HAP-1 (cell line): ENCODE measurements around the gene CCDC80.
A peak's percentile ranks its signal among the peaks of the same experiment; 100 is the strongest.

Experiments used
- DNase-seq, 2 experiments: peaks; one replicate each; pipeline ENCODE4 v3.0.0-alpha.2; 2016 to 2020; ENCODE audit warnings: low spot score in 2 of 2
- H3K27me3 ChIP-seq: fragments of 250-450 bp; sonication (Bioruptor Pico); 2 replicates; pipeline ENCODE4 v1.5.1; 2020; ENCODE audit warnings: low read depth, mild to moderate bottlenecking, moderate library complexity
- H3K36me3 ChIP-seq: fragments of 250-450 bp; sonication (Bioruptor Pico); replicated peaks from 2 replicates; pipeline ENCODE4 v1.5.1; 2020; ENCODE audit warnings: mild to moderate bottlenecking
- H3K4me1 ChIP-seq: fragments of 250-450 bp; sonication (Bioruptor Pico); 2 replicates; pipeline ENCODE4 v1.5.1; 2020; ENCODE audit warnings: mild to moderate bottlenecking
- H3K4me3 ChIP-seq: fragments of 250-450 bp; sonication (Bioruptor Pico); 2 replicates; pipeline ENCODE4 v1.5.1; 2020; ENCODE audit warnings: mild to moderate bottlenecking, moderate library complexity
- H3K9me3 ChIP-seq: fragments of 250-450 bp; sonication (Bioruptor Pico); 2 replicates; pipeline ENCODE4 v1.5.1; 2020; ENCODE audit warnings: mild to moderate bottlenecking, moderate library complexity
- in situ Hi-C: fragments of 300-500 bp; cut with MboI; formaldehyde crosslinking; loops from 3 replicates; pipeline ENCODE4 v1.14.3; 2020; ENCODE audit warnings: low sequenced_read_pairs, inconsistent platforms, mixed read lengths

Gene CCDC80

DNA sequence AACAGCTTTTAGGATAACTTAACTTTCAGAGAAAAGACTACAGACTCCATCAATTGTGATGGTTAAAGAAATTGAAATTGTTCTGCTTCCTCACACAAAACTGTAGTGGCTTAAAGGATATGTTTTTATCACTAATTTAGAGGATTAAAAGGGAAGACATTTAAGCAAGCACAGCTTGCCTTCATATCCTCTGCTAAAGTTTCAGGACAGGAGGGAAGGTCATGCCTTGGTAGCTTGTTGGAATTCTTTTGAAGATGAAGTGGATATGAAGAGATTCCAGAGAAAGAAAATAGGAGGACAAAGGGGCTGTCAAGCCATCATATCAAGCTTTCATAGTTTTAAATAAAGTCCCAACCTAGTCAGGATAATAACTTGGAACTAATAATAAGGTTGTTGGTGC, 33.1 kb downstream of the CCDC80 start:
- peaks cover 10% of the 10 kb centered on the region for H3K4me1 ChIP-seq
- in situ Hi-C loops, result no loop called here
- no peaks in the 10 kb centered on the region for H3K27me3 ChIP-seq
- no peaks in the 10 kb centered on the region for H3K36me3 ChIP-seq
- H3K9me3 ChIP-seq, result no peaks in the 10 kb centered on the region
- DNase-seq, result no peak
- no peak overlapping the region for H3K4me3 ChIP-seq

DNA sequence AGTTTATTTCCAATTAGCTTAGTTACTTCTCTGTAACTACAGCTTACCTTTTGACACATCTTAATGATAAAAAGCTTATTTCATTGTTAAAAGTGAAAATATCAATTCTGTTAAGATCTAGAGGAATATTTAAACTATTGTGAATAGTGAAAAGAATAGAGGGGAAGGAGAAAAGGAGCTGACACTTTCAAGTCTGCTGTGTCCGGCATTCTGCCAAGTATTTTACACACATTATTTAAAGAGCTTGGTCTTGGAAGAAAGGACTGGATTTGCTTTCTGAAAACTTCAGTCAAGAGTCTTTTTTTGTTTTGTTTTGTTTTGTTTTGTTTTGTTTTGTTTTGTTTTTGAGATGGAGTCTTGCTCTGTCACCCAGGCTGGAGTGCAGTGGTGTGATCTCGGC, 34.8 kb downstream of the CCDC80 start:
- in situ Hi-C loops, result no loop called here
- Histone ChIP-seq H3K9me3 (no peaks in the 10 kb centered on the region), H3K4me1 (peaks cover 21% of the 10 kb centered on the region), H3K4me3 (no peak overlapping the region), H3K36me3 (no peaks in the 10 kb centered on the region), H3K27me3 (no peaks in the 10 kb centered on the region)
- no peak for DNase-seq

DNA sequence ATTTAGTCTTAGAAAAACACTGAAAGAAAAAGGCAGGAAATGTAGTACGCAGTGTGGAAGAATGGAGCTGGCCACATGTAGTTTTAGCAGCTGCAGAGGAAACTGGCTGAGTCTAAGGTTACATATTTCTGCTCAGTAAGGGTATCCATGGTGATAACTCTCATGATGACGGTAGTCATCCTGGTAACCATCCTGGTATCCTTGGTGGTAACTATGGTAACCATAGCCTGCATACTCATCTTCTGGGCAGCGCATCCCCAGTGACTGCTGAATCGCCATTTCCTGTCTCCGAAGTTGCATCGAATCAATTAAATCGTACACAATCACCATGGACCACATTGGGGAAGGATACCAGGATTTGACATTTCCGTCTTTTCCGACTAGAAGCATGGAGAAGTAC, 35.7 kb downstream of the CCDC80 start:
- Histone ChIP-seq H3K9me3 (no peaks in the 10 kb centered on the region), H3K27me3 (no peaks in the 10 kb centered on the region), H3K4me3 (no peak overlapping the region), H3K36me3 (no peaks in the 10 kb centered on the region), H3K4me1 (peaks cover 21% of the 10 kb centered on the region)
- in situ Hi-C loops, result no loop called here
- DNase-seq, result no peak

DNA sequence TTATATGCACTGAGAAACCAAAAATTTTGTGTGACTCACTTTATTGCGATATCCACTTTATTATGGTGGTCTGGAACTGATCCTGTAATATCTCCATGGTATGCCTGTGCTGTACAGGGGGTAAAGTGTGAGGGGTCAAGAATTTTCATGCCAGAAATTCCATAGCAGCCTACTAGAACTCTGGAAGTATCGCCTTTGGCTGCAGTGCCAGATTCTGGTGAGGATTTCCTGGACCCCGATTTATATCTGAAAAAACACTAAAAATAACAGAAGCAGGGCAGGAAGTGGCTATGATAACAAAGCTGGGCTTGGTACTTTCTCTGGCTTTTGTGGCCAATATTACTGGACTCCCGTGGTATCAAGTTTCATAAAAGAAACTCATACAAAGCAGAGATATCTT, 36.4 kb downstream of the CCDC80 start:
- no peak for DNase-seq
- peaks cover 21% of the 10 kb centered on the region for H3K4me1 ChIP-seq
- H3K9me3 ChIP-seq, result no peaks in the 10 kb centered on the region
- in situ Hi-C loops, result no loop called here
- H3K4me3 ChIP-seq, result no peak overlapping the region
- no peaks in the 10 kb centered on the region for H3K27me3 ChIP-seq
- no peaks in the 10 kb centered on the region for H3K36me3 ChIP-seq

DNA sequence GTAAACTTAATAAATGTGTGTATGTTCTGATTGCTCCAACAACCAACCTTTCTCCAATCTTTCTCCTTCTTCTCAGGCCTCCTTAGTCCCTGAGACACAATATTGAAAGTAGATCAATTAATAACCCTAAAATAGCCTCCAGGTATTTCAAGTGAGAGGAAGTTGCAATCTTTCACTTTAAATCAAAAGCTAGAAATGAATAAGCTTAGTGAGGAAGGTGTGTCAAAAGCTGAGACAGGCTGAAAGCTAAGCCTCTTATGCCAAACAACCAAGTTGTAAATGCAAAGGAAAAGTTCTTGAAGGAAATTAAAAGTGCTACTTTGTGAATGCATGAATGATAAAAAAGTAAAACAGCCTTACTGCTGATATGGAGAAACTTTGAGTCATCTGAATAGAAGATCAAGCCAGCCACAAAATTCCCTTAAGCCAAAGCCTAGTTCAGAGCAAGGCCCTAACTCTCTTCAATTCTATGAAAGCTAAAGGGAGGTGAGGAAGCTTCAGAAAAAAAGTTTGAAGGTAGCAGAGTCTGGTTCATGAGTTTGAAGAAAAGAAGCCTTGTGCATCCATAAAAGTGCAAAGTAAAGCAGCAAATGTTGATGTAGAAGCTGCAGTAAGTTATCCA, 38.6 kb downstream of the CCDC80 start:
- Histone ChIP-seq H3K4me3 (no peak overlapping the region), H3K27me3 (no peaks in the 10 kb centered on the region), H3K9me3 (no peaks in the 10 kb centered on the region), H3K4me1 (peaks cover 16% of the 10 kb centered on the region), H3K36me3 (no peaks in the 10 kb centered on the region)
- peak in 1 of 2 experiments; percentile 52 for DNase-seq
- in situ Hi-C loops, result no loop called here

DNA sequence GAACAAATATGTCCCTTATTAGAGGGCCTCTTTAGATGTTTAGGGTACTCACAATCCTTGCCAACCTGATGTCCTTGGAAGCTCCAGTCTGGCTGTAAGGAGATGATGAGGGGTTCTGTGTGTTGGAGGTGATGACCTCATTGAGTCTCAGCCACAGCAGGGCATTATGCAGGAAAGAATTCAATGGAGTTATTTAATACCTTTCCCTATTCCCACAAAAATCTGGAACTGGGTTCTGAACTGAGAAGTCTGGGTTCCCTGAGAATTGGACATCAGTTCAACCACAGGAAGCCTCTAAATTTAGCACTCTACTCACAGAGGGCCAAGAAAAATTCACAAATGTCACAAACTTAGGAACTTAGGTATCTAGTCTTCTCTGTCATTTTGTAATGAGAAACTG, 42.2 kb downstream of the CCDC80 start:
- peaks cover 16% of the 10 kb centered on the region for H3K4me1 ChIP-seq
- no peaks in the 10 kb centered on the region for H3K9me3 ChIP-seq
- H3K27me3 ChIP-seq, result no peaks in the 10 kb centered on the region
- DNase-seq, result no peak
- H3K4me3 ChIP-seq, result no peak overlapping the region
- in situ Hi-C loops, result no loop called here
- no peaks in the 10 kb centered on the region; the same call in 1 of the 2 replicates for H3K36me3 ChIP-seq

DNA sequence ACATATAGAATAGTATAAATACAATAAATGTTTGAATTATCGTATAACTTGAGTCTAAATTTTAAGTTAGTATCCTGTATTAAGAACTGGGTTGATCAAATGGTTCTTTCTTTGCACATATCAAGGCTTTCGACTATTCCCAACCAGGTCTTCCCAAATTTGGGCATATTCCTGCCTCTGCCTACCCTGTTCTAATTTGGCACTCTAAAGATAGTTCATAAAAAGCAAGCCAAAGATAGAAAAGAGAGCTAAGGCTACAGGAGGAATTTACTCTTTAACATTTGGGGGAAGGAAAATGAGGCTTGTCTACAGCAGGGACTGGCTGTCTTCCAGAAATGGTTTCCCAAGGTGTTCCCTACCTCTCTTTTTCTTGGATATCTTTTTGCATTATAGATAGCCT, 43.0 kb downstream of the CCDC80 start:
- Histone ChIP-seq H3K27me3 (no peaks in the 10 kb centered on the region), H3K36me3 (no peaks in the 10 kb centered on the region; the same call in 1 of the 2 replicates), H3K4me1 (peaks cover 13% of the 10 kb centered on the region), H3K4me3 (no peak overlapping the region), H3K9me3 (no peaks in the 10 kb centered on the region)
- DNase-seq, result no peak
- in situ Hi-C loops, result no loop called here

DNA sequence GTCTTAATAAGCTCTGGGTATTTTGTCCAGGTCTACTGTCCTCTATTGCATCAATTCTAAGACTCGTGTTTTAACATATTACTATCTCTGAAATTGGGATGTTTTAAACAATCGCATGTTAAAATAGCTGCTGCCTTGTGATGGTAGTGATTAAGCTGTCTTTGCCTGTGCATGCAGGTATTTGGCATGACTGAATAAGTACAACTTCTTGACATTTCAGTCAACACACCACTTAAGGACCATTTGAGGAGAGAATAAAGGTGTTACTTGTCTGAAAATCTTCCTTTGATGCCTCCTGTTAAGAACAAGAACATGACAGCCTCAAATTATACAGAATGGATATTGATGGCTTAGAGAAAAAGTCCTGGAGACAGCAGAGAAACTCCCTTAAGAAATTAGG, 46.1 kb downstream of the CCDC80 start:
- no peak overlapping the region for H3K4me3 ChIP-seq
- no peak for DNase-seq
- H3K27me3 ChIP-seq, result no peaks in the 10 kb centered on the region
- H3K9me3 ChIP-seq, result no peaks in the 10 kb centered on the region
- H3K36me3 ChIP-seq, result no peaks in the 10 kb centered on the region; the same call in 1 of the 2 replicates
- in situ Hi-C loops, result no loop called here
- no peaks in the 10 kb centered on the region; the same call in 1 of the 2 replicates for H3K4me1 ChIP-seq

DNA sequence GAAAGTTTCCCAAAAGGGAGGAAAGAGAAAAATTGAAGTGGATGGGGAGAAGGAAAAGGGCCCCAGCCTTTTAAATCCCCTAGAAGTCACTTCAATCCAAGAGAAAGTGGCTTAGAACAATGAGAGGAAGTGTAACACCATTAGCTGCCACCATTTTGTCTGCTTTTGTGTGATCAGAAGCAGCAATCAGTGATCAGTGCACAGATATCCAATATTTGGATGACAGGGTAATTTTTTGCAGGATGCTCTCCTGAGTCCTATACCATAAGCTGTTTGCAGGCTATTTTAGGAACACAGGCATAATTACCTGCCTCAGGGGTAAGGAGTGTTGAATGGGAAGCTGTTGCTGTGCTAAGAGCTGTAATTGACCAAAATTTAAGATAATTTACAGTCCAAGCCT, 47.7 kb downstream of the CCDC80 start:
- no peak overlapping the region for H3K4me3 ChIP-seq
- in situ Hi-C loops, result no loop called here
- no peak for DNase-seq
- H3K9me3 ChIP-seq, result no peaks in the 10 kb centered on the region
- H3K27me3 ChIP-seq, result no peaks in the 10 kb centered on the region
- no peaks in the 10 kb centered on the region; the same call in 1 of the 2 replicates for H3K36me3 ChIP-seq
- H3K4me1 ChIP-seq, result no peaks in the 10 kb centered on the region; the same call in 1 of the 2 replicates

DNA sequence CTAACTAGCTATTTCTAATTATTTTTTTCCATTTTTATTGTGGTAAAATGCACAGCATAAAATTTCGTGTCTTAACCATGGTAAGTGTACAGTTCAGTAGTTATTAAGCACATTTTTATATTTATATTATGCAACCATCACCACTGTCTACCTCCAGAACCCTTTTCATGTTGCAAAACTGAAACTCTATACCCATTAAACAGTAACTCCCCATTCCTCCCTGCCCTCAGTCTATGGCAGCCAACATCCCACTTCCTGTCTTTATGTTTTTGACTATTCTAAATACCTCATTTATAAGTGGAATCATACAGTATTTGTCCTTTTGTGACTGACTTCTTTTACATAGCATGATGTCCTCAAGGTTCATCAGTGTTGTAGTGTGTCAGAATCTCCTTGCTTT, 53.6 kb downstream of the CCDC80 start:
- no peaks in the 10 kb centered on the region for H3K27me3 ChIP-seq
- in situ Hi-C loops, result no loop called here

DNA sequence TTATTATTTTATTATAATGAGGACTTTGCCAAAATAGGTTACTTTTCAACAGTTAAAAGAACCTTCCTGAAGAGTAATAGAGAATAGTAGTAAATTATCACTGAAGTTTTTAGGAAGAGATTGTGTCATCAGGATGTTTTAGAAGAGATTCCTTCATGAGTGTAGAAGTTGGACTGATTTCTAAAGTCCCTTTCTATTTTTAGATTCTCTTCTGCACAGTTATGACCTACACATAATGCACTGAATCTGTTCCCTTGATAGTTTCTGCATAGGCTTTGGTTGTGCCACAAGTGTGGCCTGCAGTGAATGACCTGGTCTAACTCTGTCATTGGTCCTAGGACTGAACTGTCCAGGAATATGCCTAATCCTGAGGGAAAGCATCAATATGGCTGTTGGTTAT, 55.2 kb downstream of the CCDC80 start:
- no peak for DNase-seq
- Histone ChIP-seq H3K36me3 (peaks cover 20% of the 10 kb centered on the region), H3K4me1 (no peaks in the 10 kb centered on the region), H3K4me3 (no peak overlapping the region), H3K27me3 (no peaks in the 10 kb centered on the region), H3K9me3 (no peaks in the 10 kb centered on the region)
- in situ Hi-C loops, result no loop called here

More for the DNA sequence above, 53.6 kb downstream of the CCDC80 start:
- DNase-seq, result no peak
- peaks cover 17% of the 10 kb centered on the region for H3K36me3 ChIP-seq
- H3K4me3 ChIP-seq, result no peak overlapping the region
- H3K4me1 ChIP-seq, result no peaks in the 10 kb centered on the region
- H3K9me3 ChIP-seq, result no peaks in the 10 kb centered on the region

DNA sequence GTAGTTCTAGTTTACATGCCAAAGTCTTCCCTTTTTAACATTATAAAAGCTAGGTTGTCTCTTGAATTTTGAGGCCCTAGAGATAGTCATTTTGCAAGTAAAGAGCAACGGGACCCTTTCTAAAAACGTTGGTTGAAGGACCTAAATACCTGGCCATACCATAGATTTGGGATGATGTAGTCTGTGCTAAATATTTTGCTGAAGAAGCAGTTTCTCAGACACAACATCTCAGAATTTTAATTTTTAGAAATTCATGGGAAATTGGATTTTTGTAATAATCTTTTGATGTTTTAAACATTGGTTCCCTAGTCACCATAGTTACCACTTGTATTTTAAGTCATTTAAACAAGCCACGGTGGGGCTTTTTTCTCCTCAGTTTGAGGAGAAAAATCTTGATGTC, 57.8 kb downstream of the CCDC80 start:
- Histone ChIP-seq H3K4me3 (no peak overlapping the region), H3K9me3 (no peaks in the 10 kb centered on the region), H3K36me3 (peaks cover 20% of the 10 kb centered on the region), H3K27me3 (no peaks in the 10 kb centered on the region), H3K4me1 (no peaks in the 10 kb centered on the region)
- in situ Hi-C loops, result no loop called here
- DNase-seq, result no peak

DNA sequence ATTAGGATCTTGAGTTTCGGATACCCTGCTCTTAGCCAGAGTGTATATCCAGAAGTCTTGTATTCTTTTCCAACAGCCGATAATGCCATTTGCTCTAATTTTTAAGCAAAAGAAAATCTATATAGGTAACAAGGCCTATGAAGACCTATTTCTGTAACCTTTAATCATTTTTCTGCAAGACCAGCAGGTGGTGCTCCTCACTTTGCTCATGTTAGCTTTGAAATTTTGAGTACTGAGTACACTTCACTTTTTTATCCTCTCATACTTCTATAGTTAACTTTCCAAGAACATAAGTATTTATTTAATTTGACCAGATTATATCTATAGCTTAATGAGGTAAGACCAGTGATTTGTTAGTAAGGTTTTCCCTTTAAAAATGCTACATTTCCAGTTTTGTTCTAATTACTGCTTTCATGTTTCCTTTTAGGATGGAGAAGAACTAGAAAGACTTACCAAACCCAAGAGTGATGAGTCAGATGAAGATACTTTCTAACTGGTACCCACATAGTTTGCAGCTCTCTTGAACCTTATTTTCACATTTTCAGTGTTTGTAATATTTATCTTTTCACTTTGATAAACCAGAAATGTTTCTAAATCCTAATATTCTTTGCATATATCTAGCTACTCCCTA, 58.6 kb downstream of the CCDC80 start:
- Histone ChIP-seq H3K27me3 (no peaks in the 10 kb centered on the region), H3K4me3 (no peak overlapping the region), H3K36me3 (peaks cover 20% of the 10 kb centered on the region), H3K4me1 (no peaks in the 10 kb centered on the region), H3K9me3 (no peaks in the 10 kb centered on the region)
- peak; percentile 50 to 57 for DNase-seq
- in situ Hi-C loops, result no loop called here

DNA sequence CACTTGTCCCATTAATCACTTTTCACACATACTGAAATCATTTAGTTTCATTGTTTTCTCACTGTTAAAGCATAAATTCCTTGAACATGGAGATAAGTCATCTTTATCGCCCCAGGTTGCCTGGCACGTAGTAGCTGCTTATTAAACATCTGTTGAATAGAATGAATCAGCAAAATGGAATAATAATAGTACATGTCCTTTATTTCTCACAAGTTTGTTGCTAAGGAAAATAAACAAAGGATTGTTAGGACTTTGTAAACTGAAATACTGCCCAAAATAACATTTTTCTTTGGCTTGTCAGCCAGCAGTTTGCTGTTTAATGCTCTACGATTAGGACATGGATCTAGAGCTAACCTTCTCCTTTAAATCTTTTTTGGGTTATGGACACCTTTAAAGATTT, 61.2 kb downstream of the CCDC80 start:
- no peaks in the 10 kb centered on the region for H3K27me3 ChIP-seq
- H3K4me3 ChIP-seq, result no peak overlapping the region
- H3K9me3 ChIP-seq, result no peaks in the 10 kb centered on the region
- H3K4me1 ChIP-seq, result no peaks in the 10 kb centered on the region
- DNase-seq, result no peak
- in situ Hi-C loops, result no loop called here
- H3K36me3 ChIP-seq, result peaks cover 20% of the 10 kb centered on the region

DNA sequence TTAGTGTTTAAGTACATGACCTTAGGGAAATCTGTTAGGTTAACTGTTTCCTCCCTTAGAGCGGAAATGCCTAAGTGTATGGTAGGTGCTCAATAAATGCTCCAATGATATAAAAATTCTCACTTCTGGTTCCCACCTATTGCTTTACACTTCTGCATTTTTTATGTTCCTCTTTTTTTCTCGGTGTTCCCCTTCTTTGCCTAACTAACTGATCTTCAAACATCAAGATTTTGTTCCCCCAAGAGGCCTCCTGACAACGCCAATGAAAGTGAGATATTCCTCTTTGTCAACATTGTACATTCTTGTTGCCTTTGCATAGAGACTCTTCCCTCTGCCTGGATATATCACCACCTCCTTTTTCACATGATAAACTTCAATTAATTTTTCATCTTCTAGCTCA, 61.7 kb downstream of the CCDC80 start:
- H3K36me3 ChIP-seq, result peaks cover 20% of the 10 kb centered on the region
- in situ Hi-C loops, result no loop called here
- no peak for DNase-seq

More for the DNA sequence above, 61.7 kb downstream of the CCDC80 start:
- no peaks in the 10 kb centered on the region for H3K4me1 ChIP-seq
- H3K27me3 ChIP-seq, result no peaks in the 10 kb centered on the region
- no peaks in the 10 kb centered on the region for H3K9me3 ChIP-seq
- H3K4me3 ChIP-seq, result no peak overlapping the region
